Lung (tissue), 12 donors: ENCODE data around the gene MYCBP. TPM values are rescaled to one million over a fixed set of nuclear protein-coding genes. Genes with fewer than 3 reads are reported as not detected.
"Not testable (repeated sequence)": the region's sequence is repeated elsewhere in the genome, so short reads cannot be mapped to it uniquely, and the experiment has no call there.

ENCODE experiments used
- ATAC-seq: fragments of 200-7000 bp; cut with Tn5 transposase; one replicate; pipeline ENCODE4 v1.9.1; 2020; ENCODE audit warnings: moderate number of reproducible peaks; ENCODE audit not compliant: insufficient read depth, low FRiP score
- DNase-seq, 3 donors: peaks; one replicate each; pipeline ENCODE4 v3.0.0-alpha.2; 2013 to 2017
- H3K27ac ChIP-seq, 2 donors: one replicate each; pipeline ENCODE4 v1.5.1; 2013; ENCODE audit warnings: mild to moderate bottlenecking in 2 of 2, moderate library complexity in 2 of 2, control low read depth in 1 of 2, inconsistent platforms in 1 of 2, low read depth in 1 of 2, low read length in 1 of 2
- H3K27me3 ChIP-seq, 3 donors: one replicate each; pipeline ENCODE4 v1.5.1; 2013; ENCODE audit warnings: low read length in 2 of 3; ENCODE audit not compliant: control insufficient read depth in 3 of 3, insufficient read depth in 3 of 3
- H3K36me3 ChIP-seq, 4 donors: one replicate each; pipeline ENCODE4 v1.5.1; 2013; ENCODE audit warnings: low read length in 4 of 4, mild to moderate bottlenecking in 1 of 4, moderate library complexity in 1 of 4; ENCODE audit not compliant: control insufficient read depth in 4 of 4, insufficient read depth in 4 of 4
- H3K4me1 ChIP-seq, 5 donors: one replicate each; pipeline ENCODE4 v1.5.1; 2013; ENCODE audit warnings: low read length in 5 of 5, mild to moderate bottlenecking in 2 of 5, moderate library complexity in 1 of 5; ENCODE audit not compliant: control insufficient read depth in 5 of 5, insufficient read depth in 5 of 5
- H3K4me3 ChIP-seq: one replicate; pipeline ENCODE4 v1.5.1; 2013; ENCODE audit warnings: mild to moderate bottlenecking, control low read depth, moderate library complexity
- H3K9ac ChIP-seq, 2 donors: one replicate each; pipeline ENCODE4 v1.5.1; 2013; ENCODE audit warnings: low read length in 2 of 2, control low read depth in 1 of 2; ENCODE audit not compliant: insufficient read depth in 1 of 2
- H3K9me3 ChIP-seq, 4 donors: one replicate each; pipeline ENCODE4 v1.5.1; 2013; ENCODE audit warnings: low read length in 3 of 4, mild to moderate bottlenecking in 1 of 4, moderate library complexity in 1 of 4; ENCODE audit not compliant: control insufficient read depth in 4 of 4, insufficient read depth in 3 of 4
- CTCF ChIP-seq: IDR thresholded peaks from 2 replicates; pipeline ENCODE4 v1.5.1; 2012; ENCODE audit warnings: mild to moderate bottlenecking; ENCODE audit errors: control extremely low read depth, extremely low read depth
- WGBS, 2 donors: extraction: QIAGEN DNeasy Blood & Tissue Kit; methylation state at CpG; one replicate each; pipeline ENCODE4 v1.1.7; 2013; 5-methylcytosine and 5-hydroxymethylcytosine counted together
- polyA plus RNA-seq, 2 donors: library from polyadenylated mRNA; stranded (reverse); fragments of 200-250 nt; gene quantifications; one replicate each; pipeline ENCODE4 v1.2.1, GENCODE V29; 2013
- total RNA-seq, 2 donors: library from RNA; depleted of rRNA in 1 of 2; stranded (reverse); fragments of >200 nt in 1 of 2; gene quantifications; one replicate each; pipeline ENCODE4 v1.2.1, GENCODE V29; 2014 to 2021
- donor health status: control.
- donor health status: control.
- donor health status: Bipolar disorder and iron deficiency.
- donor health status: healthy.
- donor health status: DM: yes; HTN: yes; CAD: no.

The MYCBP gene
- total and polyA plus RNA-seq, 4 donors = 11.2 to 26.6 (median 13.9) TPM

- H3K9ac ChIP-seq = no peak overlapping the region
- no peaks in the 10 kb centered on the region for H3K4me1 ChIP-seq
- no peak overlapping the region for H3K4me3 ChIP-seq
- ATAC-seq (no peak), DNase-seq (no peak)
- no peaks in the 10 kb centered on the region for H3K36me3 ChIP-seq
- no peak overlapping the region for H3K27ac ChIP-seq
- WGBS, 2 donors = 89 to 92% methylated on average over 1 of the region's 1 CpG
- no peaks in the 10 kb centered on the region for H3K9me3 ChIP-seq
- no peaks in the 10 kb centered on the region for H3K27me3 ChIP-seq
- no peak for TF ChIP-seq CTCF
Observed at GRCh38 chr1:38917772-38918171, 44.6 kb upstream of the MYCBP start.

GRCh38 chr1:38917337-38917736 is 44.2 kb upstream of the MYCBP start:
- 94 to 96% methylated on average over 3 of the region's 3 CpGs for WGBS, 2 donors
- H3K36me3 ChIP-seq = no peaks in the 10 kb centered on the region
- no peaks in the 10 kb centered on the region for H3K9me3 ChIP-seq
- H3K4me3 ChIP-seq = no peak overlapping the region
- no peaks in the 10 kb centered on the region for H3K4me1 ChIP-seq
- no peak for TF ChIP-seq CTCF
- ATAC-seq (no peak), DNase-seq (no peak)
- no peaks in the 10 kb centered on the region for H3K27me3 ChIP-seq
- no peak overlapping the region for H3K27ac ChIP-seq
- no peak overlapping the region for H3K9ac ChIP-seq

- Histone ChIP-seq H3K36me3 (no peaks in the 10 kb centered on the region), H3K9ac (no peak overlapping the region), H3K4me1 (no peaks in the 10 kb centered on the region), H3K27me3 (no peaks in the 10 kb centered on the region), H3K27ac (no peak overlapping the region), H3K4me3 (no peak overlapping the region), H3K9me3 (no peaks in the 10 kb centered on the region)
- no peak for TF ChIP-seq CTCF
- DNase-seq (no peak), ATAC-seq (no peak)
- 50 to 57% methylated on average over 3 of the region's 3 CpGs for WGBS, 2 donors
Observed at GRCh38 chr1:38915352-38915948, 42.3 kb upstream of the MYCBP start.

- H3K9ac ChIP-seq, DNase-seq, ATAC-seq, H3K4me1 ChIP-seq, H3K9me3 ChIP-seq, H3K27me3 ChIP-seq, H3K36me3 ChIP-seq, H3K4me3 ChIP-seq, H3K27ac ChIP-seq: not testable (repeated sequence)
- 97% methylated on average over 8 of the region's 8 CpGs for WGBS, 2 donors
Observed at GRCh38 chr1:38914908-38915307, 41.8 kb upstream of the MYCBP start.
